GM23338 (cell line): ENCODE results near the gene HAL. TPM values are rescaled to one million over a fixed set of nuclear protein-coding genes. Genes with fewer than 3 reads are reported as not detected.

Experiments
- ATAC-seq: fragments of 200-7000 bp; cut with Tn5 transposase; 3 replicates; pipeline ENCODE4 v1.9.1; 2020
- DNase-seq: peaks from one replicate; pipeline ENCODE4 v3.0.0-alpha.2; 2015; ENCODE audit warnings: low spot score
- H2AFZ ChIP-seq: fragments of 200-600 bp; sonication (generic); 2 replicates; pipeline ENCODE4 v1.8.0; 2016; ENCODE audit warnings: antibody characterized with exemption, mild to moderate bottlenecking, moderate library complexity
- H3F3A ChIP-seq: fragments of 200-600 bp; sonication (generic); replicated peaks from 2 replicates; pipeline ENCODE4 v1.8.0; 2017; ENCODE audit warnings: antibody characterized with exemption, mixed run types, low read depth
- H3K27ac ChIP-seq: fragments of 200-600 bp; sonication (generic); 2 replicates; pipeline ENCODE4 v1.6.1; 2016; ENCODE audit warnings: low read depth
- H3K27me3 ChIP-seq: fragments of 200-600 bp; sonication (generic); 2 replicates; pipeline ENCODE4 v1.8.0; 2016; ENCODE audit warnings: mild to moderate bottlenecking, mixed run types, moderate library complexity; ENCODE audit not compliant: insufficient read depth
- H3K36me3 ChIP-seq: fragments of 200-600 bp; sonication (generic); 2 replicates; pipeline ENCODE4 v1.8.0; 2016; ENCODE audit warnings: mild to moderate bottlenecking; ENCODE audit not compliant: insufficient read depth
- H3K4me1 ChIP-seq: fragments of 200-600 bp; sonication (generic); 2 replicates; pipeline ENCODE4 v1.8.0; 2016; ENCODE audit warnings: mild to moderate bottlenecking, moderate library complexity; ENCODE audit not compliant: insufficient read depth
- H3K4me2 ChIP-seq: fragments of 200-600 bp; sonication (generic); 2 replicates; pipeline ENCODE4 v1.7.1; 2017; ENCODE audit warnings: mixed run types
- H3K4me3 ChIP-seq: fragments of 200-600 bp; sonication (generic); 2 replicates; pipeline ENCODE4 v1.6.1; 2016; ENCODE audit warnings: mixed run types
- H3K79me2 ChIP-seq: fragments of 200-600 bp; sonication (generic); replicated peaks from 2 replicates; pipeline ENCODE4 v1.8.0; 2017; ENCODE audit warnings: mild to moderate bottlenecking; ENCODE audit not compliant: insufficient read depth
- H3K9me2 ChIP-seq: fragments of 200-600 bp; sonication (generic); 2 replicates; pipeline ENCODE4 v1.8.0; 2017; ENCODE audit not compliant: insufficient read depth
- H4K20me1 ChIP-seq: fragments of 200-600 bp; sonication (generic); replicated peaks from 2 replicates; pipeline ENCODE4 v1.8.0; 2017; ENCODE audit warnings: mild to moderate bottlenecking; ENCODE audit not compliant: insufficient read depth
- H3K27ac Mint-ChIP-seq: 2 replicates; pipeline ENCODE4 v1.8.0; 2020; ENCODE audit warnings: inconsistent platforms, mild to moderate bottlenecking, moderate library complexity, mixed read lengths
- H3K27me3 Mint-ChIP-seq: 3 replicates; pipeline ENCODE4 v1.8.0; 2022; ENCODE audit warnings: low read depth, mild to moderate bottlenecking, moderate library complexity, mixed read lengths, inconsistent platforms; ENCODE audit not compliant: insufficient read depth, poor library complexity
- H3K36me3 Mint-ChIP-seq: 3 replicates; pipeline ENCODE4 v1.8.0; 2021; ENCODE audit warnings: low read depth, mild to moderate bottlenecking, inconsistent platforms, moderate library complexity, mixed read lengths
- H3K4me1 Mint-ChIP-seq: 3 replicates; pipeline ENCODE4 v1.8.0; 2020; ENCODE audit warnings: mild to moderate bottlenecking, inconsistent platforms, mixed read lengths
- H3K4me3 Mint-ChIP-seq: 3 replicates; pipeline ENCODE4 v1.8.0; 2021; ENCODE audit warnings: moderate library complexity, mild to moderate bottlenecking, inconsistent platforms, mixed read lengths
- H3K9me3 Mint-ChIP-seq: 3 replicates; pipeline ENCODE4 v1.8.0; 2020; ENCODE audit warnings: moderate library complexity, mild to moderate bottlenecking, inconsistent platforms, mixed read lengths
- CREB1 ChIP-seq: fragments of 250-450 bp; sonication (Bioruptor Pico); IDR thresholded peaks from 2 replicates; pipeline ENCODE4 v1.5.0; 2020; ENCODE audit warnings: low read depth, mild to moderate bottlenecking, moderate library complexity
- CTCF ChIP-seq, 2 experiments: fragments of 200-600 bp in 1 of 2; sonication (generic) in 1 of 2; conservative IDR thresholded peaks; 2 replicates each; pipeline versions ENCODE4 v1.5.1 to v1.6.1; 2016 to 2017; ENCODE audit warnings: antibody characterized with exemption in 2 of 2, low read depth in 2 of 2, mild to moderate bottlenecking in 2 of 2, moderate library complexity in 1 of 2
- ETS1 ChIP-seq: IDR thresholded peaks from 2 replicates; pipeline ENCODE4 v1.6.1; 2016; ENCODE audit warnings: antibody characterized with exemption
- EZH2 ChIP-seq: fragments of 200-600 bp; sonication (generic); IDR thresholded peaks from one replicate; pipeline ENCODE4 v1.8.0; 2017; ENCODE audit warnings: antibody characterized with exemption, mild to moderate bottlenecking, low read depth; ENCODE audit not compliant: unreplicated experiment
- EZH2phosphoT487 ChIP-seq: fragments of 200-600 bp; sonication (generic); IDR thresholded peaks from one replicate; pipeline ENCODE4 v1.8.1; 2018; ENCODE audit warnings: antibody characterized with exemption; ENCODE audit not compliant: unreplicated experiment
- JUNB ChIP-seq: IDR thresholded peaks from one replicate; pipeline ENCODE4 v1.6.1; 2016; ENCODE audit warnings: antibody characterized with exemption; ENCODE audit not compliant: unreplicated experiment
- NANOG ChIP-seq: IDR thresholded peaks from 2 replicates; pipeline ENCODE4 v1.6.1; 2016; ENCODE audit warnings: antibody characterized with exemption, borderline replicate concordance
- POLR2AphosphoS5 ChIP-seq: IDR thresholded peaks from 2 replicates; pipeline ENCODE4 v1.6.1; 2016; ENCODE audit warnings: antibody characterized with exemption, low read depth
- REST ChIP-seq: IDR thresholded peaks from one replicate; pipeline ENCODE4 v1.6.1; 2018; ENCODE audit warnings: antibody characterized with exemption; ENCODE audit not compliant: unreplicated experiment
- STAT1 ChIP-seq: IDR thresholded peaks from one replicate; pipeline ENCODE4 v1.6.1; 2016; ENCODE audit warnings: antibody characterized with exemption; ENCODE audit not compliant: unreplicated experiment
- ZNF114 ChIP-seq: fragments of 250-450 bp; sonication (Bioruptor Pico); IDR thresholded peaks from 2 replicates; pipeline ENCODE4 v1.5.0; 2020; ENCODE audit warnings: mild to moderate bottlenecking, moderate library complexity
- ZNF331 ChIP-seq: fragments of 250-450 bp; sonication (Bioruptor Pico); IDR thresholded peaks from 2 replicates; pipeline ENCODE4 v1.5.0; 2020; ENCODE audit warnings: low read depth, mild to moderate bottlenecking, moderate library complexity
- ZNF462 ChIP-seq: fragments of 250-450 bp; sonication (Bioruptor Pico); IDR thresholded peaks from 2 replicates; pipeline ENCODE4 v1.5.0; 2020; ENCODE audit warnings: mild to moderate bottlenecking, moderate library complexity
- polyA plus RNA-seq: library from polyadenylated mRNA; unstranded; fragments of >200 nt; fragmentation: Nextera tagmentation; extraction: Ambion mirVana; gene quantifications from 2 replicates; pipeline ENCODE4 v1.2.1, GENCODE V29; 2016
- total RNA-seq: library from RNA; depleted of rRNA; stranded (reverse); fragments of >200 nt; shearing (Covaris generic); gene quantifications from 2 replicates; pipeline ENCODE4 v1.2.3, GENCODE V29; 2014

The HAL gene
- total and polyA plus RNA-seq, 2 experiments from 2014 or later: 0.17 to 0.24 TPM

GRCh38 chr12:95990136-95990535 lies 6.0 kb downstream of the HAL start:
- Histone ChIP-seq H4K20me1 (no peaks in the 10 kb centered on the region), H3K36me3 (no peaks in the 10 kb centered on the region), H2AFZ (no peak overlapping the region), H3K4me2 (no peak overlapping the region), H3K27ac (no peak overlapping the region), H3K4me3 (no peak overlapping the region), H3F3A (no peaks in the 10 kb centered on the region), H3K79me2 (no peaks in the 10 kb centered on the region), H3K4me1 (peaks cover 27% of the 10 kb centered on the region), H3K9me2 (no peaks in the 10 kb centered on the region), H3K27me3 (no peaks in the 10 kb centered on the region)
- Mint-ChIP-seq H3K36me3 (no peaks in the 10 kb centered on the region), H3K27ac (no peak overlapping the region), H3K9me3 (no peaks in the 10 kb centered on the region), H3K4me3 (no peak overlapping the region), H3K27me3 (peaks cover 3% of the 10 kb centered on the region), H3K4me1 (peaks cover 38% of the 10 kb centered on the region)
- peak; percentile 66 for ATAC-seq
- peak; percentile 9 for DNase-seq
- TF ChIP-seq EZH2phosphoT487 (no peak), ZNF331 (CRISPR knock-in tag) (no peak), EZH2 (no peak), CTCF (conservative IDR thresholded peaks at IDR 0.05; ENCODE audit: low read depth in 2 of 2) (no peak), JUNB (no peak), REST (no peak), ZNF462 (no peak), POLR2AphosphoS5 (no peak), ZNF114 (CRISPR knock-in tag) (no peak), STAT1 (no peak), CREB1 (CRISPR knock-in tag) (no peak), ETS1 (no peak), NANOG (no peak)
